Measurements from ENCODE around the gene EPHA2.

EPHA2 gene

GRCh38 chr1:16155537-16156410 lies at the start of gene EPHA2:
TSS of gene EPHA2 (minus strand) at chr1:16156069. CDS start at chr1:16155932, 137 bp downstream.
- peak within 1 kb of the TSS; percentile 84 for H3K4me3 ChIP-seq (ENCODE audit: low read depth, low read length)
- TF ChIP-seq CTCF (IDR thresholded peaks at IDR 0.05; ENCODE audit: insufficient read depth, low read length, missing control alignments) = no peak
- ChIA-PET POLR2A (interaction anchor here (0.5 to 4.3 kb wide), 6 partner anchors 8 to 19 kb away, joined by 3 to 26 read pairs (median 4); no protein-coding TSS in a partner anchor), CTCF (interaction anchor here (0.6 to 15.2 kb wide), 11 partner anchors 9 to 83 kb away, joined by 3 to 217 read pairs (median 5); no protein-coding TSS in a partner anchor)
- no peak for DNase-seq (ENCODE audit: low read depth, low spot score)

GRCh38 chr1:16205334-16205671 lies 49.4 kb upstream of the EPHA2 start:
- no peak for DNase-seq (ENCODE audit: low read depth, low spot score)
- ChIA-PET CTCF (interaction anchor here (0.7 to 10.2 kb wide), 7 partner anchors 15 to 159 kb away, joined by 3 to 132 read pairs (median 4); partner anchors contain the start of gene FAM131C), POLR2A (no interaction called here)
- no peak for TF ChIP-seq CTCF (IDR thresholded peaks at IDR 0.05; ENCODE audit: insufficient read depth, low read length, missing control alignments)
- H3K4me3 ChIP-seq (ENCODE audit: low read depth, low read length) = no peak overlapping the region

GRCh38 chr1:16204634-16205333 lies 48.9 kb upstream of the EPHA2 start:
- no peak for DNase-seq (ENCODE audit: low read depth, low spot score)
- peak; percentile 40 for TF ChIP-seq CTCF (IDR thresholded peaks at IDR 0.05; ENCODE audit: insufficient read depth, low read length, missing control alignments)
- ChIA-PET CTCF (interaction anchor here (0.7 to 10.2 kb wide), 8 partner anchors 13 to 160 kb away, joined by 3 to 132 read pairs (median 6); partner anchors contain the start of gene FAM131C), POLR2A (no interaction called here)
- H3K4me3 ChIP-seq (ENCODE audit: low read depth, low read length) = no peak overlapping the region

GRCh38 chr1:16204216-16204615 lies 48.3 kb upstream of the EPHA2 start:
- no peak overlapping the region for H3K4me3 ChIP-seq (ENCODE audit: low read depth, low read length)
- ChIA-PET CTCF (interaction anchor here (1.2 to 10.2 kb wide), 7 partner anchors 13 to 159 kb away, joined by 3 to 132 read pairs (median 8); partner anchors contain the start of gene FAM131C), POLR2A (no interaction called here)
- no peak for DNase-seq (ENCODE audit: low read depth, low spot score)
- no peak for TF ChIP-seq CTCF (IDR thresholded peaks at IDR 0.05; ENCODE audit: insufficient read depth, low read length, missing control alignments)

- no peak for TF ChIP-seq CTCF (IDR thresholded peaks at IDR 0.05; ENCODE audit: insufficient read depth, low read length, missing control alignments)
- CTCF ChIA-PET = interaction anchor here (2.2 to 10.2 kb wide), 5 partner anchors 14 to 159 kb away, joined by 7 to 132 read pairs (median 18); partner anchors contain the start of gene FAM131C
- no peak for DNase-seq (ENCODE audit: low read depth, low spot score)
- POLR2A ChIA-PET = no interaction called here
- H3K4me3 ChIP-seq (ENCODE audit: low read depth, low read length) = no peak overlapping the region
Measured at GRCh38 chr1:16203550-16203949, 47.7 kb upstream of the EPHA2 start.

All from AG04449 (cell line).